Activated CD4-positive, alpha-beta memory T cell treated with anti-CD3 and anti-CD28 coated beads, Interleukin-2, amount 10 ng/mL, durations not matched to agents 7 days and 5 days (primary cell): Measurements from ENCODE around the gene IL6ST. TPM values are rescaled to one million over a fixed set of nuclear protein-coding genes. Genes with fewer than 3 reads are reported as not detected.
"Not testable (repeated sequence)": the region's sequence is repeated elsewhere in the genome, so short reads cannot be mapped to it uniquely, and the experiment has no call there.

Experiments used
- CTCF ChIA-PET: fragments of 350-600 bp; sonication (Branson Sonifier 250); formaldehyde crosslinking; loops from one replicate; lab custom pipeline; 2021; ENCODE audit warnings: antibody characterized with exemption, inconsistent platforms; lab: Charles Lee
- POLR2A ChIA-PET: fragments of 350-600 bp; sonication (Branson Sonifier 250); formaldehyde crosslinking; loops from one replicate; lab custom pipeline; 2021; ENCODE audit warnings: antibody characterized with exemption; lab: Charles Lee
- DNase-seq: peaks from one replicate; pipeline ENCODE4 v3.0.0-alpha.2; 2020
- H3K27ac Mint-ChIP-seq: one replicate; pipeline ENCODE4 v1.8.0; 2021; ENCODE audit warnings: mild to moderate bottlenecking, mixed read lengths
- H3K27me3 Mint-ChIP-seq: one replicate; pipeline ENCODE4 v1.8.0; 2021; ENCODE audit warnings: mixed read lengths
- H3K36me3 Mint-ChIP-seq: one replicate; pipeline ENCODE4 v1.8.0; 2021; ENCODE audit warnings: low read depth, mixed read lengths
- H3K4me1 Mint-ChIP-seq: one replicate; pipeline ENCODE4 v1.8.0; 2021; ENCODE audit warnings: mixed read lengths
- H3K4me3 Mint-ChIP-seq: one replicate; pipeline ENCODE4 v1.8.0; 2021; ENCODE audit warnings: mild to moderate bottlenecking, mixed read lengths
- H3K9me3 Mint-ChIP-seq: one replicate; pipeline ENCODE4 v1.8.0; 2021; ENCODE audit warnings: mixed read lengths
- total RNA-seq, 2 experiments: library from RNA; stranded (reverse); gene quantifications; one replicate each; pipeline ENCODE4 v1.2.3, GENCODE V29; 2021

The IL6ST gene
- total RNA-seq, 2 experiments from 2014 or later: 51.0 to 53.4 TPM

DNA sequence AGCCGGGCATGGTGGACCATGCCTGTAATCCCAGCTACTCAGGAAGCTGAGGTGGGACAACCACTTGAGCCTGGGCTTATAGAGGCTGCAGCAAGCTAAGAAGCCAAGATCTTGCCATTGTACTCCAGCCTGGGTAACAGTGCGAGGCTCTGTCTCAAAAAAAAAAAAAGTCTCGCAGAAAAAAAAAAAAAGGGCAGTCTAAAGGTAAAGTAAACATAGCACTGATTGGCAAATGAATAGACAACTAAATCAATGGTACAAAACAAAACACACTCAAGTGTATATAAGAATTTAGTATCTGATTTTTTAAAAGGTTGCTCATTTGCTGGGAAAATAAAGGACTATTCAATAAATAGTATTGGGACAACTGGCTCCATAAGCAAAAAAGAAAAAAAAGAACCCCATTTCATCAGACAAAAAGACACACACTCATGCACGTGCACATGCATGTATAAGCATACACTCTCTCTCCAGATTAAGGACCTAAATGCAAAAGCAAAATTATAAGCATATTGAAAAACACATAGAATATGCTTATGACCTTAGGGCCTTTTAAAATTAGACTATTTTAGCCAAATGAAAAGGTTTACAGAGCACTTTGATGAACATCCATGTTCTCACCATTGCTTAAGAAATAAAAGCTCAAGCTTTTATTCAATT is 5.7 kb downstream of the IL6ST start:
- Mint-ChIP-seq H3K27ac (no peak overlapping the region), H3K27me3 (no peaks in the 10 kb centered on the region), H3K4me3 (no peak overlapping the region), H3K36me3 (peaks cover 57% of the 10 kb centered on the region), H3K4me1 (peaks cover 70% of the 10 kb centered on the region), H3K9me3 (peaks cover 3% of the 10 kb centered on the region)
- ChIA-PET POLR2A (interaction anchor here (1.0 to 2.1 kb wide), 3 partner anchors 23 to 70 kb away, joined by 3 to 12 read pairs (median 3); no protein-coding TSS in a partner anchor), CTCF (interaction anchor here (0.8 to 1.5 kb wide), 4 partner anchors 9 to 97 kb away, joined by 4 to 13 read pairs (median 5); no protein-coding TSS in a partner anchor)
- no peak for DNase-seq

DNA sequence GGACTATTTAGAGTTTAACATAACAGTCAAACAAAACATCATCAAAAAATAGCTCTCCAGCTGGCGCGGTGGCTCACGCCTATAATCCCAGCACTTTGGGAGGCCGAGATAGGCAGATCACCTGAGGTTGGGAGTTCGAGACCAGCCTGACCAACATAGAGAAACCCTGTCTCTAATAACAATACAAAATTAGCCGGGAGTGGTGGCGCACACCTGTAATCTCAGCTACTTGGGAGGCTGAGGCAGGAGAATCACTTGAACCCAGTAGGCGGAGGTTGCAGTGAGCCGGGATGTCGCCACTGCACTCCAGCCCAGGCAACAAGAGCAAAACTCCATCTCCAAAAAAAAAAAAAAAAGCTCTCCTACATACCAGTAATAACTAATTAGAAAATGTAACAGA is 6.3 kb downstream of the IL6ST start:
- ChIA-PET CTCF (interaction anchor here (0.8 kb wide), 1 partner anchor 98 kb away, joined by 6 read pairs; no protein-coding TSS in a partner anchor), POLR2A (interaction anchor here (1.0 to 2.1 kb wide), 2 partner anchors 23 to 70 kb away, joined by 3 to 12 read pairs; no protein-coding TSS in a partner anchor)
- peaks cover 68% of the 10 kb centered on the region for H3K4me1 Mint-ChIP-seq
- peaks cover 53% of the 10 kb centered on the region for H3K36me3 Mint-ChIP-seq
- DNase-seq, H3K9me3 Mint-ChIP-seq, H3K27ac Mint-ChIP-seq, H3K4me3 Mint-ChIP-seq, H3K27me3 Mint-ChIP-seq: not testable (repeated sequence)

DNA sequence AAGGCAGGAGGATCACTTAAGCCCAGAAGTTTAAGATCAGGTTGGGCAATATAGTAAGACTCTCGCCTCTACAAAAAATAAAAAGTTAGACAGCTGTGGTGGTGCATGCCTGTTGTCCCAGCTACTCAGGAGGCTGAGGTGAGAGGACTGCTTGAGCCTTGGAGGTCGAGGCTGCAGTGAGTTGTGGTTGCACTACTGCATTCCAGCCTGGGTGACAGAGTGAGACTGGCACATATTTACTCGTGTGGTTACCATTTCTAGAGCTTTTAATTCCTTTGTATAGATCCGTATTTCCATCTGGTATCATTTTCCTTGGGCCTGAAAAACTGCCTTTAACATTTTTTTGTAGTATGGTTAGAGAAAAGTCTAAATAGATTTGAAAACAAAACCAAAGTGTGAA is 7.8 kb downstream of the IL6ST start:
- H3K9me3 Mint-ChIP-seq: peaks cover 3% of the 10 kb centered on the region
- H3K4me3 Mint-ChIP-seq: no peak overlapping the region
- H3K27ac Mint-ChIP-seq: no peak overlapping the region
- DNase-seq: no peak
- H3K36me3 Mint-ChIP-seq: peaks cover 51% of the 10 kb centered on the region
- H3K4me1 Mint-ChIP-seq: peaks cover 65% of the 10 kb centered on the region
- ChIA-PET POLR2A (no interaction called here), CTCF (interaction anchor here (1.0 kb wide), 1 partner anchor 9 kb away, joined by 3 read pairs; no protein-coding TSS in a partner anchor)
- H3K27me3 Mint-ChIP-seq: no peaks in the 10 kb centered on the region

DNA sequence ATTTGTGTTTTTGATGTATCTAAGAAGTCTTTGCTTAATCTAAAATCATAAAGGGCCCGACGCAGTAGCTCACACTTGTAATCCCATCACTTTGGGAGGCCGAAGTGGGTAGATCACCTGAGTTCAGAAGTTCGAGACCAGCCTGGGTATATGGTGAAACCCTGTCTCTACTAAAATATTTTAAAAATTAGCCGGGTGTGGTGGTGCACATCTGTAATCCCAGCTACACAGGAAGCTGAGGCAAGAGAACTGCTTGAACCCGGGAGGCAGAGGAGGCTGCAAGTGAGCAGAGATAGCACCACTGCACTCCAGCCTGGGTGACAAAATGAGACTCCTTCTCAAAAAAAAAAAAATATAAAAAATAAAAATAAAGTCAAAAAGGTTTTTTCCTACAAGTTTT is 9.6 kb downstream of the IL6ST start:
- no peak overlapping the region for H3K27ac Mint-ChIP-seq
- H3K9me3 Mint-ChIP-seq: no peaks in the 10 kb centered on the region
- CTCF ChIA-PET: interaction anchor here (1.0 to 8.3 kb wide), 2 partner anchors 216 kb away, joined by 5 to 86 read pairs; no protein-coding TSS in a partner anchor
- no peak overlapping the region for H3K4me3 Mint-ChIP-seq
- H3K27me3 Mint-ChIP-seq: no peaks in the 10 kb centered on the region
- H3K4me1 Mint-ChIP-seq: peaks cover 51% of the 10 kb centered on the region
- no peak for DNase-seq
- H3K36me3 Mint-ChIP-seq: peaks cover 39% of the 10 kb centered on the region
- POLR2A ChIA-PET: interaction anchor here (0.8 to 2.6 kb wide), 3 partner anchors 10 to 27 kb away, joined by 3 to 12 read pairs (median 4); partner anchors contain the start of gene IL6ST

DNA sequence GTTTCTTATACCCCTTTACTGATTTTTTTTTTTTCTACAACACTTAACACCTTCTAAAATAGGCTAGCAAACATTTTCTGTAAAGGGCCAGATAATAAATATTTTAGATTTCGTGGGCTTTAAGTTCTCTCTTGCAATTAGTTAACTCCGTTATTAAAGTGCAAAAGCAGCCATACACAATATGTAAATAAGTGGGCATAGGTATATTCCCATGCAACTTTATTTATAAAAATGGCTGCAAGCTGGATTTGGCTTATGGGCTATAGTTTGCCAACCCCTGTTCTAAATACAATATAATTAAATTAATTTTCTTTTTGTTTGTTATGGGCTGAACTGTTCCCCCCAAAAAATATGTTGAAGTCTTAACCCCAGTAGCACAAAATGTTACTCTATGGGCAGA is 10.8 kb downstream of the IL6ST start:
- no peak for DNase-seq
- Mint-ChIP-seq H3K27me3 (no peaks in the 10 kb centered on the region), H3K4me3 (no peak overlapping the region), H3K9me3 (no peaks in the 10 kb centered on the region), H3K4me1 (peaks cover 45% of the 10 kb centered on the region), H3K27ac (no peak overlapping the region), H3K36me3 (peaks cover 37% of the 10 kb centered on the region)
- CTCF ChIA-PET: interaction anchor here (0.6 to 8.3 kb wide), 3 partner anchors 19 to 217 kb away, joined by 4 to 86 read pairs (median 7); no protein-coding TSS in a partner anchor
- POLR2A ChIA-PET: interaction anchor here (2.6 kb wide), 1 partner anchor 11 kb away, joined by 12 read pairs; the partner anchor contains the start of gene IL6ST

DNA sequence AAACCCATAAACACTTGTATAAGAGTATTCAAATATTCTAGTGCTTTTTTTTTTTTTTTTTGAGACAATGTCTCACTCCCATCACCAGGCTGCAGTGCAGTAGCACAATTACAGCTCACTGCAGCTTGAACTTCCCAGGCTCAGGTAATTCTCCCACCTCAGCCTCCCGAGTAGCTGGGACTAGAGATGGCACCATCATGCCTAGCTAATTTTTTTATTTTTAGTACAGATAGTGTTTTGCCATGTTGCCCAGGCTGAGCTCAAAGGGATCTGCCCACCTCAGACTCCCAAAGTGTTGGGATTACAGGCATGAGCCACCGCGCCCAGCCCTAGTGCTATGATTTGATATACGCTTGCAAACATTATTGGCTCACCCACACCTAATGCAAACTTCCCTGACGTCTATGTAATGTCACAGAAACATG is 11.8 kb downstream of the IL6ST start:
- DNase-seq: no peak
- H3K27ac Mint-ChIP-seq: no peak overlapping the region
- H3K4me1 Mint-ChIP-seq: peaks cover 54% of the 10 kb centered on the region
- no peaks in the 10 kb centered on the region for H3K27me3 Mint-ChIP-seq
- H3K9me3 Mint-ChIP-seq: no peaks in the 10 kb centered on the region
- H3K4me3 Mint-ChIP-seq: no peak overlapping the region
- H3K36me3 Mint-ChIP-seq: peaks cover 37% of the 10 kb centered on the region
- ChIA-PET POLR2A (interaction anchor here (0.7 to 1.2 kb wide), 2 partner anchors 11 to 217 kb away, joined by 3 to 7 read pairs; partner anchors contain the start of gene IL6ST), CTCF (interaction anchor here (0.6 to 8.3 kb wide), 6 partner anchors 9 to 218 kb away, joined by 3 to 86 read pairs (median 4); partner anchors contain the start of gene IL6ST)

DNA sequence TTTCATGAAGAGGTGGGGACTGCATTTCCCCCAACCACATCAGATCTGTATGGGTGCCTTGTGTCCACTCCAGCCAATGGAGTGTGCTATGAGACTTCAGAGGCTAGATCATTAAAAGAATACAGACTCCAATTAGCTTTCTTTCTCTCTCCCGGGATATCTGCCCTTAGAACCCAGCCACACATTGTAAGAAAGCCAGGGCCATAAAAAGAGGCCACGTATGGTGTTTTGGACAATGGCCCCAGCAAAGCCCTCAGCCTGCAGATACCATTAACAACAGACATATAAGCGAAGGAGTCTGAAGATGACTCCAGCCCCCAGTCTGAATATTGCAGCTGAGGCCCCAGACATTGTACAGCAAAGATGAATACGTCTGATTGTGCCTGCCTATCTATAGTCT is 21.5 kb downstream of the IL6ST start:
- CTCF ChIA-PET: no interaction called here
- peaks cover 35% of the 10 kb centered on the region for H3K4me1 Mint-ChIP-seq
- DNase-seq: no peak
- H3K36me3 Mint-ChIP-seq: peaks cover 40% of the 10 kb centered on the region
- H3K27me3 Mint-ChIP-seq: no peaks in the 10 kb centered on the region
- POLR2A ChIA-PET: interaction anchor here (0.7 kb wide), 1 partner anchor 12 kb away, joined by 3 read pairs; no protein-coding TSS in a partner anchor
- H3K4me3 Mint-ChIP-seq: no peak overlapping the region
- no peaks in the 10 kb centered on the region for H3K9me3 Mint-ChIP-seq
- no peak overlapping the region for H3K27ac Mint-ChIP-seq

DNA sequence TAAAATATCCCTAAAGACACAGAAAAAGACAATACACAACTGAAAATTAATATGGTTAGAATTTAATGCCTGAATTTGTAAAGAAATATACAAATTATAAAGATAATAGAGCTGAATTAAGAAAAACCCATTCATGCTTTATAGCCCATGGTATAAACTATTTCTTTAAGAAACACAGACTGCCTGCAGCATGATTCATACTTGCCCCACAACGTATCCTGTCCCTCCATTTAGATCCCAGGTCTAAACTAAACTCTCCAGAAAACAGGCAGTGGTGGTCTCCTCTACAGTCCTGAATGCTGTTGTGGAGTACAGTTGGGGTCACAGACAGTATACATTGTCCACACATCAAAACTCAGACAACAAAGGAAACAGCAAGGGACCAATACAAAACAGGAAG is 24.8 kb downstream of the IL6ST start:
- DNase-seq: no peak
- Mint-ChIP-seq H3K4me1 (peaks cover 20% of the 10 kb centered on the region), H3K36me3 (peaks cover 44% of the 10 kb centered on the region), H3K27me3 (no peaks in the 10 kb centered on the region), H3K27ac (no peak overlapping the region), H3K4me3 (no peak overlapping the region), H3K9me3 (no peaks in the 10 kb centered on the region)
- POLR2A ChIA-PET: interaction anchor here (0.6 to 1.2 kb wide), 2 partner anchors 24 to 517 kb away, joined by 3 read pairs; no protein-coding TSS in a partner anchor
- CTCF ChIA-PET: interaction anchor here (0.6 to 0.7 kb wide), 2 partner anchors 25 to 34 kb away, joined by 3 read pairs; partner anchors contain the start of gene IL6ST

DNA sequence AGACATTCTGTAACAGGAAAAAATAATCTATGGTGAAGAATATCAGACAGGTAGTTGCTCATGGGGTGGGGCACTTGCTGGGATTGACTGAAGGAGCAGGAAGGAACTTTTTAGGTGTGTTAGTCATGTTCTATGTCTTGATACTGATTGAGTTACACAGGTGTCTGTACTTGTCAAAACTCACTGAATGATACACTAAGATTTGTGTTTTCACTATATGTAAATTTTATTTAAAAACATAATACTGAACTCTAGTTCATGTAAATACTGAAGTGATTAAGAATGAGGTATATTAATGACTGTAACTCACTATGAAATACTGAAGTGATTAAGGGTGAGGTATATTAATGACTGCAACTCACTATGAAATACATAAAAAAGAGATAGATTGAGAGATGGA is 28.5 kb downstream of the IL6ST start:
- Mint-ChIP-seq H3K27ac (no peak overlapping the region), H3K36me3 (peaks cover 51% of the 10 kb centered on the region), H3K4me1 (peaks cover 19% of the 10 kb centered on the region), H3K27me3 (no peaks in the 10 kb centered on the region), H3K4me3 (no peak overlapping the region), H3K9me3 (no peaks in the 10 kb centered on the region)
- no peak for DNase-seq
- ChIA-PET POLR2A (no interaction called here), CTCF (interaction anchor here (1.2 kb wide), 1 partner anchor 13 kb away, joined by 3 read pairs; no protein-coding TSS in a partner anchor)

DNA sequence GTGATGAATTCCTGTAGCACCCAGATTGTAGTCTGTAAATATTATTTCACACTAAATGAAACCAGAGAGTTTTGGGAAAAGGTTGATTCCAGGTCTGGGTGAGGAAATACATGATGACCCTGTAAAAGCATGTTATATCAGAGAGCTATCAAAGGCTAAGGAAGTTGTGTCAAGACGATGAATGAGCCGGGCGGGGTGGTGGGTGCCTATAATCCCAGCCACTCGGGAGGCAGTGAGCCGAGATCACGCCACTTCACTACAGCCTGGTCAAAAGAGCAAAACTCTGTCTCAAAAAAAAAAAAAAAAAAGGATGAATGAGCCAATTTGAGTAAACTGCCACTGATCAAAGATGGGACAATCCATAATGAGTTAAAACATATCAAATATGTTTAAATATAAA is 29.2 kb downstream of the IL6ST start:
- CTCF ChIA-PET: interaction anchor here (0.7 to 1.2 kb wide), 3 partner anchors 14 to 29 kb away, joined by 3 to 4 read pairs (median 3); no protein-coding TSS in a partner anchor
- Mint-ChIP-seq H3K4me1 (peaks cover 14% of the 10 kb centered on the region), H3K27ac (no peak overlapping the region), H3K9me3 (no peaks in the 10 kb centered on the region), H3K36me3 (peaks cover 55% of the 10 kb centered on the region), H3K27me3 (no peaks in the 10 kb centered on the region), H3K4me3 (no peak overlapping the region)
- POLR2A ChIA-PET: no interaction called here
- DNase-seq: no peak

DNA sequence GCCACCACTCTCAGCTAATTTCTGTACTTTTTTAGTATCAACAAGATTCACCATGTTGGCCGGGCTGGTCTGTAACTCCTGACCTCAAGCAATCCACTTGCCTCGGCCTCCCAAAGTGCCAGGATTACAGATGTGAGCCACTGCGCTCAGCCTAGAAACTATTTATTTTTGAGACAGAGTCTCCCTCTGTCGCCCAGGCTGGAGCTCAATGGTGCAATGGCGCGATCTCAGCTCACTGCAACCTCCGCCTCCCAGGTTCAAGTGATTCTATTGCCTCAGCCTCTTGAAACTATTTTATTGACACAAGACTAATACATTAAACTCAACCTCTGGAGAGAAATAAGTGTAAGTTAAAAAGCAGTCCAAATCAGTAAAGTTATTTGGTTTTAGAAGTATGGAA is 34.0 kb downstream of the IL6ST start:
- no peak overlapping the region for H3K4me3 Mint-ChIP-seq
- no peaks in the 10 kb centered on the region for H3K9me3 Mint-ChIP-seq
- H3K36me3 Mint-ChIP-seq: peaks cover 51% of the 10 kb centered on the region
- H3K27me3 Mint-ChIP-seq: no peaks in the 10 kb centered on the region
- H3K27ac Mint-ChIP-seq: no peak overlapping the region
- POLR2A ChIA-PET: no interaction called here
- DNase-seq: no peak
- peaks cover 6% of the 10 kb centered on the region for H3K4me1 Mint-ChIP-seq
- CTCF ChIA-PET: no interaction called here

DNA sequence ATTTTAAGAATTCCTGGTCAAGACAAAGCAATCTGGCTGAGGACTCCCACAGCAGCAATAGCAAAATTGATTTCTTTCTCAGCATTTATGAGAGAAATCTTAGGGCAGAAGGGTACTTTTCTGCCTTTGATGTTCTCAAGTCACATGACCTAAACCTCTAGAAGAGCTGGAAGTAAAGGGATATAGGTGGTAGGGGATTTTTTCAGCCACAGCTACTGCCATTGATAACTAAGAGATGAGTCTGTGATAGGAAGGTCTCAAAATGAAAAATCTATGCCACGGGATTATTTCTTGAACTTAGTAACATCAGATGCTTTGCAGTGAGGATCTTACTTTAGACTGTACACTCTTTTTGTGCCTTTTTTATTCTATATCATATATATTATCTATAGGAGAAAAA is 35.6 kb downstream of the IL6ST start:
- H3K9me3 Mint-ChIP-seq: no peaks in the 10 kb centered on the region
- H3K36me3 Mint-ChIP-seq: peaks cover 57% of the 10 kb centered on the region
- H3K27ac Mint-ChIP-seq: no peak overlapping the region
- no peaks in the 10 kb centered on the region for H3K27me3 Mint-ChIP-seq
- ChIA-PET CTCF (interaction anchor here (1.0 to 1.3 kb wide), 2 partner anchors 23 to 242 kb away, joined by 3 read pairs; no protein-coding TSS in a partner anchor), POLR2A (no interaction called here)
- H3K4me3 Mint-ChIP-seq: no peak overlapping the region
- DNase-seq: no peak
- peaks cover 6% of the 10 kb centered on the region for H3K4me1 Mint-ChIP-seq

DNA sequence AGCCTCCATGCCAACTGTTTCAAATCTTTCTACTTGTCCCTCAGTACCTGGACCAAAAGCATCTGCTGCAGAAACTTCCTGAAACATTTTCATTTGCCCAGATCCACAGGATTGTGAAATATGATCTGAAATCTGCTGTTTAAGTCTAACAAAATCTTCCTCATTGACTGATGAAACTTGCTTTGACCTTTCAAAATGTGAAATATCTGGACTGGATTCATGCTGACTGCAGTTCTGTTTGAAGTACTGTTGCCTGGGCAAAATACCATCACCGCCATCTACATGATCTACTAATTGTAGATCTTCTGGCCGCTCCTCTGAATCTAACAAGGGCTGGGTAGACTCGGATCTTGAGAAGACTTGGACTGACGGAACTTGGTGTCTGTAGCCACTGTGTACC is 53.6 kb downstream of the IL6ST start:
- DNase-seq, H3K27me3 Mint-ChIP-seq, H3K27ac Mint-ChIP-seq, H3K4me3 Mint-ChIP-seq, POLR2A ChIA-PET, H3K4me1 Mint-ChIP-seq, H3K9me3 Mint-ChIP-seq, CTCF ChIA-PET: not testable (repeated sequence)
- H3K36me3 Mint-ChIP-seq: peaks cover 65% of the 10 kb centered on the region
